Mesenchymal stem cell (in vitro differentiated cells and primary cell): ENCODE results near the gene C12orf76.
"Not testable (repeated sequence)": the region's sequence is repeated elsewhere in the genome, so short reads cannot be mapped to it uniquely, and the experiment has no call there.

ENCODE experiments used
- DNase-seq: peaks from one replicate; pipeline ENCODE4 v3.0.0-alpha.2; 2013
- H2AFZ ChIP-seq: one replicate; pipeline ENCODE4 v1.6.1; 2013; ENCODE audit warnings: low read depth, mild to moderate bottlenecking, control low read depth, inconsistent platforms, low read length, moderate library complexity
- H2AK5ac ChIP-seq: 2 replicates; pipeline ENCODE4 v1.6.1; 2013; ENCODE audit warnings: low read length, moderate library complexity, mild to moderate bottlenecking, inconsistent platforms; ENCODE audit not compliant: severe bottlenecking
- H2BK120ac ChIP-seq: one replicate; pipeline ENCODE4 v1.6.1; 2013; ENCODE audit warnings: low read depth, mild to moderate bottlenecking, inconsistent platforms, low read length, moderate library complexity
- H2BK12ac ChIP-seq, 2 experiments: one replicate each; pipeline ENCODE4 v1.6.1; 2013; ENCODE audit warnings: inconsistent platforms in 2 of 2, low read length in 2 of 2, mild to moderate bottlenecking in 2 of 2, moderate library complexity in 2 of 2, control low read depth in 1 of 2
- H2BK15ac ChIP-seq: one replicate; pipeline ENCODE4 v1.6.1; 2013; ENCODE audit warnings: mild to moderate bottlenecking, low read depth, inconsistent platforms; ENCODE audit not compliant: poor library complexity, severe bottlenecking
- H2BK5ac ChIP-seq: 2 replicates; pipeline ENCODE4 v1.6.1; 2013; ENCODE audit warnings: low read depth, mild to moderate bottlenecking, low read length, control low read depth, inconsistent platforms; ENCODE audit not compliant: poor library complexity, severe bottlenecking
- H3K14ac ChIP-seq, 2 experiments: one replicate each; pipeline ENCODE4 v1.6.1; 2013; ENCODE audit warnings: inconsistent platforms in 2 of 2, low read length in 2 of 2, control low read depth in 1 of 2, mild to moderate bottlenecking in 1 of 2, moderate library complexity in 1 of 2
- H3K18ac ChIP-seq, 2 experiments: one replicate each; pipeline ENCODE4 v1.6.1; 2013; ENCODE audit warnings: inconsistent platforms in 2 of 2, low read length in 2 of 2, control low read depth in 1 of 2, low read depth in 1 of 2, mild to moderate bottlenecking in 1 of 2
- H3K23ac ChIP-seq, 2 experiments: one replicate each; pipeline ENCODE4 v1.6.1; 2013; ENCODE audit warnings: inconsistent platforms in 2 of 2, low read length in 2 of 2, mild to moderate bottlenecking in 2 of 2, moderate library complexity in 2 of 2, control low read depth in 1 of 2
- H3K27ac ChIP-seq: 2 replicates; pipeline ENCODE4 v1.5.1; 2013; ENCODE audit warnings: mild to moderate bottlenecking, moderate library complexity, low read length, control low read depth, inconsistent platforms; ENCODE audit not compliant: poor library complexity, severe bottlenecking
- H3K27me3 ChIP-seq, 2 experiments: 2 replicates each; pipeline versions ENCODE4 v1.6.1 to v1.7.0; 2013; ENCODE audit warnings: low read length in 2 of 2, mild to moderate bottlenecking in 2 of 2, moderate library complexity in 2 of 2, control low read depth in 1 of 2, inconsistent platforms in 1 of 2; ENCODE audit not compliant: control insufficient read depth in 1 of 2, insufficient read depth in 1 of 2
- H3K36me3 ChIP-seq, 2 experiments: 2 replicates each; pipeline versions ENCODE4 v1.6.1 to v1.7.0; 2013; ENCODE audit warnings: low read length in 2 of 2, control low read depth in 1 of 2, inconsistent platforms in 1 of 2, low read depth in 1 of 2, mild to moderate bottlenecking in 1 of 2; ENCODE audit not compliant: insufficient read depth in 2 of 2, control insufficient read depth in 1 of 2
- H3K4ac ChIP-seq, 2 experiments: one replicate each; pipeline ENCODE4 v1.6.1; 2013; ENCODE audit warnings: inconsistent platforms in 2 of 2, low read length in 2 of 2, mild to moderate bottlenecking in 2 of 2, moderate library complexity in 2 of 2, control low read depth in 1 of 2, low read depth in 1 of 2
- H3K4me1 ChIP-seq: 2 replicates; pipeline ENCODE4 v1.6.1; 2013; ENCODE audit warnings: low read depth, low read length, control low read depth; ENCODE audit not compliant: control insufficient read depth, insufficient read depth
- H3K4me2 ChIP-seq: 2 replicates; pipeline ENCODE4 v1.6.1; 2013; ENCODE audit warnings: low read length, mild to moderate bottlenecking, inconsistent platforms; ENCODE audit not compliant: poor library complexity, severe bottlenecking
- H3K4me3 ChIP-seq, 2 experiments: 2 replicates each; pipeline versions ENCODE4 v1.5.1 to v1.7.0; 2013; ENCODE audit warnings: low read length in 2 of 2, mild to moderate bottlenecking in 2 of 2, control low read depth in 1 of 2, low read depth in 1 of 2; ENCODE audit not compliant: insufficient read depth in 1 of 2
- H3K79me1 ChIP-seq: replicated peaks from 2 replicates; pipeline ENCODE4 v1.6.1; 2013; ENCODE audit warnings: mild to moderate bottlenecking, control low read depth, low read length, inconsistent platforms; ENCODE audit not compliant: poor library complexity, severe bottlenecking
- H3K9ac ChIP-seq: 2 replicates; pipeline ENCODE4 v1.7.0; 2013; ENCODE audit warnings: mild to moderate bottlenecking, low read length, moderate library complexity
- H3K9me3 ChIP-seq: 2 replicates; pipeline ENCODE4 v1.7.0; 2013; ENCODE audit warnings: mild to moderate bottlenecking, low read length; ENCODE audit not compliant: control insufficient read depth
- H4K8ac ChIP-seq: one replicate; pipeline ENCODE4 v1.6.1; 2013; ENCODE audit warnings: inconsistent platforms, mild to moderate bottlenecking, low read length, moderate library complexity
- H4K91ac ChIP-seq: one replicate; pipeline ENCODE4 v1.6.1; 2013; ENCODE audit warnings: mild to moderate bottlenecking, low read length, inconsistent platforms
- WGBS: methylation state at CpG from one replicate; pipeline ENCODE4 v1.1.7; 2013; ENCODE audit warnings: mixed read lengths; 5-methylcytosine and 5-hydroxymethylcytosine counted together

Gene C12orf76

DNA sequence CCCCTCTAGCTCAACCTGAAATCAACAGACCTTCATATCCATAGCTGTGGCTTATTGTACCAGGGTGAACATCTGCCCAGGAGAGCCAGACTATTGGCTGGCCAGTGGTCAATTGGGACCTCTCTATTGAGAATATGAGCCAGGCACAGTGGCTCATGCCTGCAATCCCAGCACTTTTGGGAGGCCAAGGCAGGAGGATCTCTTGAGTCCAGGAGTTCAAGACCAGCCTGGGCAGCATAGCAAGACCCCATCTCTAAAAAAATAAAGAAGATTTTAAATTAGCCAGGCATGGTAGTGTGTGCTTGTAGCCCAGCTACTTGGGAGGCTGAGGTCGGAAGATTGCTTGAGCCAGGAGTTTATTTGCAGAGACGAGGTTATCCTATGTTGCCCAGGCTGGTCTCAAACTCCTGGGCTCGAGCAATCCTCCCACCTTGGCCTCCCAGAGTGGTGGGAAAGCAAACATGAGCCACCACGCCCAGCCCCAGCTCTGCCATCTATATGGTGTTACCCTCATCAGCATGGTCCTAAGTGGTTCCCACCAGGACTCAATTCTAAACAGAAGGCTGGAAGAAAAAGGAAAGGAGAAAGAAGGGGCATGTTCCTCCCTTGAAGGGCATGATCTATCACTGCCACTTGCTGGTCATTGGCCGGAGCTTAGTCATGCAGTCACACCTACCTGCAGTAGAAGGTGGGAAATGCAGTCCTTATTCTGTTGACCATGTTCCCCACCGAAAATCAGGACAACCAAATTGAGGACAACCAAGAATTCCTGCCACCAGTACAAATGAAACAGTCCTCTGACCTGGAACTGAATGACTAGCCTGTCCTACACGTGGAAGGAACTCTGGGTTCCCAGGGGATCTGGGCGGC is 42.2 kb upstream of the C12orf76 start:
- H3K9me3 ChIP-seq = no peaks in the 10 kb centered on the region
- WGBS = 71% methylated on average over 8 of the region's 8 CpGs

DNA sequence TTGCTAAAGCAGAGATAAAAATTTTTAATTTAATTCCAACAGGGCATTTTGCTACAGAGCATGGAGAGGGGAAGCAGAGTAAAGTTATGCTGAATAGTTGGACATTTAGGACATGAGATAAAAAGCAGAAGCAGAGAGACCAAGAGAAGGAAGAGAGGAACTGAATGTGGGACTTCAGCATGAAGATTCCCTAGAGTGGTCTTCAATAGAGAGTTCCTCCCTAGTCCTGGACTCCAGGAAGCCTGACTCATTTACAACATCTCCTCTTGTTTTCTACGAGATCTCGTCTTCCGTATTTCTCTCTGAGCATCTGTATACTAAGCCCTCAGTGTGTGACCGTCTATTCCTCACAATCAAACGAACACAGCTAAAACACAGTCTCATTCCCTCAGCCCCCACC is 40.6 kb upstream of the C12orf76 start:
- H2BK120ac ChIP-seq = no peak overlapping the region
- peaks cover 35 to 40% of the 10 kb centered on the region in 2 experiments for H3K27me3 ChIP-seq
- no peak overlapping the region for H3K14ac ChIP-seq
- H3K18ac ChIP-seq = no peak overlapping the region
- no peak overlapping the region for H2BK12ac ChIP-seq
- H4K8ac ChIP-seq = no peak overlapping the region
- no peak overlapping the region for H2AFZ ChIP-seq
- no peak overlapping the region for H3K4me3 ChIP-seq
- WGBS = 94% methylated on average over 5 of the region's 5 CpGs
- H2BK15ac ChIP-seq = no peak overlapping the region
- H4K91ac ChIP-seq = no peak overlapping the region
- no peaks in the 10 kb centered on the region for H3K79me1 ChIP-seq
- no peaks in the 10 kb centered on the region for H3K36me3 ChIP-seq
- H3K4ac ChIP-seq = no peak overlapping the region
- DNase-seq = no peak
- H3K27ac ChIP-seq = no peak overlapping the region
- no peak overlapping the region for H3K9ac ChIP-seq
- no peak overlapping the region for H3K23ac ChIP-seq
- H3K9me3 ChIP-seq = no peaks in the 10 kb centered on the region
- H3K4me1 ChIP-seq = no peaks in the 10 kb centered on the region
- H2AK5ac ChIP-seq = no peak overlapping the region
- no peak overlapping the region for H2BK5ac ChIP-seq
- H3K4me2 ChIP-seq = no peak overlapping the region

More for the DNA sequence above, 42.2 kb upstream of the C12orf76 start:
- Histone ChIP-seq H3K14ac (no peak overlapping the region), H2AK5ac (no peak overlapping the region), H3K4me2 (no peak overlapping the region), H3K4me3 (no peak overlapping the region), H2BK12ac (peak overlapping the region in 1 of 2 experiments; percentile 52), H3K9ac (no peak overlapping the region), H3K27ac (no peak overlapping the region), H3K23ac (no peak overlapping the region), H3K27me3 (peaks cover 35 to 37% of the 10 kb centered on the region in 2 experiments), H2BK120ac (no peak overlapping the region), H4K91ac (no peak overlapping the region), H2BK15ac (no peak overlapping the region), H2AFZ (no peak overlapping the region), H3K18ac (no peak overlapping the region), H3K36me3 (no peaks in the 10 kb centered on the region), H4K8ac (no peak overlapping the region), H3K4ac (no peak overlapping the region), H3K4me1 (no peaks in the 10 kb centered on the region), H3K79me1 (no peaks in the 10 kb centered on the region), H2BK5ac (no peak overlapping the region)
- DNase-seq = no peak

DNA sequence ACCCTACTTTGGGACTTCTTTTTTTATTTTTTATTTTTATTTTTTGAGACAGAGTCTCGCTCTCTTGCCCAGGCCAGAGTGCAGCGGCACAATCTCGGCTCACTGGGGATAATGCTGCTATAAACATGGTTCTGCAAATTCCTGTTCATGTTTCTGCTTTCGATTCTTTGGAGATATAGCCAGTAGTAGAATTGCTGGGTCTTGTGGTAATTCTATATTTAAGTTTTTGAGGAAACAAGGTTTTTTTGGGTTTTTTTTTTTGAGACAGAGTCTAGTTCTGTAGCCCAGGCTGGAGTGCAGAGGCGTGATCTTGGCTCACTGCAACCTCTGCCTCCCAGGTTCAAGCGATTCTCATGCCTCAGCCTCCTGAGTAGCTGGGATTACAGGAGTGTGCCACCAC is 39.9 kb upstream of the C12orf76 start:
- H3K27ac ChIP-seq, H2AFZ ChIP-seq, H2AK5ac ChIP-seq, H3K23ac ChIP-seq, H3K9ac ChIP-seq, H3K4me1 ChIP-seq, H4K8ac ChIP-seq, H3K4me2 ChIP-seq, H3K14ac ChIP-seq, H3K36me3 ChIP-seq, H4K91ac ChIP-seq, H2BK12ac ChIP-seq, H3K4me3 ChIP-seq, H3K4ac ChIP-seq, H2BK15ac ChIP-seq, H3K79me1 ChIP-seq, H2BK5ac ChIP-seq, H2BK120ac ChIP-seq, H3K9me3 ChIP-seq, H3K18ac ChIP-seq, DNase-seq: not testable (repeated sequence)
- H3K27me3 ChIP-seq = peaks cover 30 to 35% of the 10 kb centered on the region in 2 experiments
- WGBS = 98% methylated on average over 6 of the region's 6 CpGs

DNA sequence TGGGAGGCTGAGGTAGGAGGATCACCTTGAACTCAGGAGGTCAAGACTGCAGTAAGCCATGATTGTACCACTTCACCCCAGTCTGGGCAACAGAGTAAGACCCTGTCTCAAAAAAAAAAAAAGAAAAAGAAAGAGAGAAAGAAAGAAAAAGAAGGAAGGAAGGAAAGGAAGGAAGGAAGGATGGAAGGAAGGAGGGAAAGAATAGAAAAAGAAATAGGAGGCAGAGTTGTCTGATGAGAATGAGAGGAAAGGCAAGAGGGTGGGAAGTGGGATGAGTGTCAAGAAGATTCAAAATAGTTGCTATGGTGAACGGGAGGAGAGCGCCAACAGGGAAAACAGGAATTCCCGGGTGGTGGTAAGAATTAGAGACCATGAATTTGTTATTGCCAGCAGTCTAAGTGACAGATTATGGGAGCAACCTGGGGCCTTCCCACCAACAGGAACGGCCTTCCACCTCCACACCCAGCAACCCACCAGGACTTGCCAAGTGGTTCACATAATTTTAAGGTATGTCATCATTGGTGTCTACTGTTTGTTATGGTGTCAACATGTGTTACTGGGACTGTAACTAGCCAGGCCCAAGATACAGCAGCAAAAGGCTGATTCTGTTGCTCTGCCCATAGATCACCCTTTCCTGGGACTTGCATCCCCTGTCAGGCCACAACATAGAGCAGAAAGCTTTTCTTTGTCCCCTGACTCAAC is 36.1 kb upstream of the C12orf76 start:
- no peaks in the 10 kb centered on the region for H3K9me3 ChIP-seq
- no peak overlapping the region for H3K27ac ChIP-seq
- no peaks in the 10 kb centered on the region for H3K79me1 ChIP-seq
- H3K23ac ChIP-seq = no peak overlapping the region
- 89% methylated on average over 2 of the region's 4 CpGs for WGBS
- no peak overlapping the region for H3K14ac ChIP-seq
- peak; percentile 58 for DNase-seq
- no peak overlapping the region for H2AK5ac ChIP-seq
- no peak overlapping the region for H4K8ac ChIP-seq
- peak overlapping the region in 1 of 2 experiments; percentile 16 for H3K18ac ChIP-seq
- no peak overlapping the region for H4K91ac ChIP-seq
- no peak overlapping the region for H3K4me3 ChIP-seq
- H2BK15ac ChIP-seq = no peak overlapping the region
- H3K4me2 ChIP-seq = no peak overlapping the region
- H2AFZ ChIP-seq = no peak overlapping the region
- no peaks in the 10 kb centered on the region for H3K4me1 ChIP-seq
- H2BK5ac ChIP-seq = no peak overlapping the region
- no peak overlapping the region for H3K9ac ChIP-seq
- H2BK12ac ChIP-seq = no peak overlapping the region
- peaks cover 9 to 18% of the 10 kb centered on the region in 2 experiments for H3K27me3 ChIP-seq
- no peak overlapping the region for H3K4ac ChIP-seq
- H2BK120ac ChIP-seq = no peak overlapping the region
- H3K36me3 ChIP-seq = no peaks in the 10 kb centered on the region
